HG03432 (cell line): ENCODE results near the gene ENPP3.

Source experiments
- ATAC-seq: cut with Tn5 transposase; IDR thresholded peaks from one replicate; pipeline ENCODE4 v1.9.1; 2021; ENCODE audit warnings: mild to moderate bottlenecking, moderate library complexity; ENCODE audit not compliant: unreplicated experiment

Gene ENPP3

GRCh38 chr6:131642565-131642964 is 5.5 kb downstream of the ENPP3 start:
- no peak for ATAC-seq

- ATAC-seq = no peak
Observed at GRCh38 chr6:131642987-131643611, 6.0 kb downstream of the ENPP3 start.

GRCh38 chr6:131643855-131644460 is 6.9 kb downstream of the ENPP3 start:
- no peak for ATAC-seq

- no peak for ATAC-seq
Observed at GRCh38 chr6:131644921-131645320, 7.8 kb downstream of the ENPP3 start.

GRCh38 chr6:131645846-131646245 is 8.7 kb downstream of the ENPP3 start:
- ATAC-seq = no peak

- no peak for ATAC-seq
Observed at GRCh38 chr6:131646249-131646670, 9.2 kb downstream of the ENPP3 start.

- ATAC-seq = no peak
Observed at GRCh38 chr6:131651782-131652181, 14.7 kb downstream of the ENPP3 start.

- no peak for ATAC-seq
Observed at GRCh38 chr6:131652472-131652871, 15.4 kb downstream of the ENPP3 start.

- no peak for ATAC-seq
Observed at GRCh38 chr6:131654326-131654725, 17.2 kb downstream of the ENPP3 start.

- no peak for ATAC-seq
Observed at GRCh38 chr6:131655387-131655786, 18.3 kb downstream of the ENPP3 start.

- ATAC-seq = no peak
Observed at GRCh38 chr6:131655951-131656350, 18.8 kb downstream of the ENPP3 start.

- ATAC-seq = no peak
Observed at GRCh38 chr6:131656667-131657066, 19.6 kb downstream of the ENPP3 start.

- ATAC-seq = no peak
Observed at GRCh38 chr6:131657222-131657621, 20.1 kb downstream of the ENPP3 start.

- no peak for ATAC-seq
Observed at GRCh38 chr6:131657630-131658111, 20.6 kb downstream of the ENPP3 start.

- no peak for ATAC-seq
Observed at GRCh38 chr6:131658287-131658686, 21.2 kb downstream of the ENPP3 start.

GRCh38 chr6:131660195-131660594 is 23.1 kb downstream of the ENPP3 start:
- ATAC-seq = no peak

- ATAC-seq = no peak
Observed at GRCh38 chr6:131663578-131664165, 26.6 kb downstream of the ENPP3 start.

- ATAC-seq = no peak
Observed at GRCh38 chr6:131669891-131670290, 32.8 kb downstream of the ENPP3 start.

- no peak for ATAC-seq
Observed at GRCh38 chr6:131673184-131673583, 36.1 kb downstream of the ENPP3 start.

GRCh38 chr6:131678442-131678841 is 41.3 kb downstream of the ENPP3 start:
- no peak for ATAC-seq

- ATAC-seq = no peak
Observed at GRCh38 chr6:131680868-131681267, 43.8 kb downstream of the ENPP3 start.

GRCh38 chr6:131681585-131681984 is 44.5 kb downstream of the ENPP3 start:
- no peak for ATAC-seq
